ENCODE results near the gene SLC39A1. TPM values are rescaled to one million over a fixed set of nuclear protein-coding genes. Genes with fewer than 3 reads are reported as not detected.

Gene SLC39A1
- total RNA-seq, 6 donors from 2014 or later: 41.9 to 145 (median 102) TPM

DNA sequence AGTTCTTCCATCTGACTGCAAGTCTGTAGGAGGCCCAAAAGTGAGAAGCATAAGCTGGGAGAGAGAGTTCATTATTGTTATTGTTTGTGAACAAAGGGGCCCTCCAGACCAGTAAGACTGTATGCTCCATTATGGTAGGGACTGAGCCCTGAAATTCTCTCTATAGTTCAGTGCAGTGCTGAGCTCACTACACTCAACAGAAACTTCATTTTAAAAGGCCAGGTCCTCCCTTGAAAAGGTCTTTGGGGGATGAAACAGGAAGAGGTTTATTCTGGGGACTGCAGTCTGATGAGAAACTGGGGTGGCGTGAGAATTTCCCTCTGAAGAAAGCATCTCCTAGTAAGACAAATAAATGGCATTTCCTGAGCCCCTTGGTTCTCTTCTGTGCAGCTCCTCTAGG lies 35.1 kb downstream of the SLC39A1 start:
- no peak for TF ChIP-seq POLR2AphosphoS5 (IDR thresholded peaks at IDR 0.05)
- no peak for TF ChIP-seq EP300 (IDR thresholded peaks at IDR 0.05)
- no peak for TF ChIP-seq POLR2A (IDR thresholded peaks at IDR 0.05)
- TF ChIP-seq, protein P1, sequence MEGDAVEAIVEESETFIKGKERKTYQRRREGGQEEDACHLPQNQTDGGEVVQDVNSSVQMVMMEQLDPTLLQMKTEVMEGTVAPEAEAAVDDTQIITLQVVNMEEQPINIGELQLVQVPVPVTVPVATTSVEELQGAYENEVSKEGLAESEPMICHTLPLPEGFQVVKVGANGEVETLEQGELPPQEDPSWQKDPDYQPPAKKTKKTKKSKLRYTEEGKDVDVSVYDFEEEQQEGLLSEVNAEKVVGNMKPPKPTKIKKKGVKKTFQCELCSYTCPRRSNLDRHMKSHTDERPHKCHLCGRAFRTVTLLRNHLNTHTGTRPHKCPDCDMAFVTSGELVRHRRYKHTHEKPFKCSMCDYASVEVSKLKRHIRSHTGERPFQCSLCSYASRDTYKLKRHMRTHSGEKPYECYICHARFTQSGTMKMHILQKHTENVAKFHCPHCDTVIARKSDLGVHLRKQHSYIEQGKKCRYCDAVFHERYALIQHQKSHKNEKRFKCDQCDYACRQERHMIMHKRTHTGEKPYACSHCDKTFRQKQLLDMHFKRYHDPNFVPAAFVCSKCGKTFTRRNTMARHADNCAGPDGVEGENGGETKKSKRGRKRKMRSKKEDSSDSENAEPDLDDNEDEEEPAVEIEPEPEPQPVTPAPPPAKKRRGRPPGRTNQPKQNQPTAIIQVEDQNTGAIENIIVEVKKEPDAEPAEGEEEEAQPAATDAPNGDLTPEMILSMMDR (IDR thresholded peaks at IDR 0.05): no peak
- WGBS, 2 donors: 46 to 67% methylated on average over 1 of the region's 1 CpG
- H3K27ac ChIP-seq: peak overlapping the region in 1 of 4 donors; percentile 36

DNA sequence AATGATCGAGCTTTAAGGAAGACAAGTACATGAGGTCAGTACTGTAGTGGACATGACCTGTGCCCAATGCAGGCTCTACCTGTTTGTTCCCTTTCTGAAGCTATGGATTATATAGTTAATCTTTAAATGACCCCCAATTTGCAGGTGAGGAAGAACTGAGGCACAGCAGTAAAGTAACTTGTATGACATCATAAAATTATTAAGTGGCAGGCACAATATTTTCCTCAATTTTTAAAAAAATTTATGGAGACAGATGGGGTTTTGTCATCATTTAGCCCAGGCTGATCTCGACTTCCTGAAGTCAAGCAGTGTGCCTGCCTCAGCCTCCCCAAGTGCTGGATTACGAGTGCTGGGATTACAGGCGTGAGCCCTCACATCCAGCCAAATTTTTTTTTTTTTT lies 36.9 kb downstream of the SLC39A1 start:
- no peaks in the 10 kb centered on the region for H3K9me3 ChIP-seq
- no peak for ATAC-seq (ENCODE audit: low FRiP score in 2 of 2)
- peaks cover 11 to 22% (median 13%) of the 10 kb centered on the region in 4 donors for H3K4me1 ChIP-seq
- WGBS, 2 donors: 85 to 87% methylated on average over 4 of the region's 4 CpGs
- H3K27ac ChIP-seq: no peak overlapping the region
- no peaks in the 10 kb centered on the region for H3K27me3 ChIP-seq
- TF ChIP-seq, protein P1 (IDR thresholded peaks at IDR 0.05): no peak
- TF ChIP-seq EP300 (IDR thresholded peaks at IDR 0.05): no peak
- TF ChIP-seq POLR2AphosphoS5 (IDR thresholded peaks at IDR 0.05): no peak
- no peak for TF ChIP-seq POLR2A (IDR thresholded peaks at IDR 0.05)
- H3K4me3 ChIP-seq: no peak overlapping the region
- H3K36me3 ChIP-seq: peaks cover 6 to 20% (median 12%) of the 10 kb centered on the region in 4 donors
- no peak for DNase-seq

More for the DNA sequence above, 35.1 kb downstream of the SLC39A1 start:
- ATAC-seq (ENCODE audit: low FRiP score in 2 of 2) (no peak), DNase-seq (no peak)
- Histone ChIP-seq H3K4me3 (no peak overlapping the region), H3K27me3 (no peaks in the 10 kb centered on the region), H3K4me1 (peaks cover 6 to 17% (median 9%) of the 10 kb centered on the region in 4 donors), H3K9me3 (no peaks in the 10 kb centered on the region), H3K36me3 (peaks cover 14 to 38% (median 28%) of the 10 kb centered on the region in 4 donors)

DNA sequence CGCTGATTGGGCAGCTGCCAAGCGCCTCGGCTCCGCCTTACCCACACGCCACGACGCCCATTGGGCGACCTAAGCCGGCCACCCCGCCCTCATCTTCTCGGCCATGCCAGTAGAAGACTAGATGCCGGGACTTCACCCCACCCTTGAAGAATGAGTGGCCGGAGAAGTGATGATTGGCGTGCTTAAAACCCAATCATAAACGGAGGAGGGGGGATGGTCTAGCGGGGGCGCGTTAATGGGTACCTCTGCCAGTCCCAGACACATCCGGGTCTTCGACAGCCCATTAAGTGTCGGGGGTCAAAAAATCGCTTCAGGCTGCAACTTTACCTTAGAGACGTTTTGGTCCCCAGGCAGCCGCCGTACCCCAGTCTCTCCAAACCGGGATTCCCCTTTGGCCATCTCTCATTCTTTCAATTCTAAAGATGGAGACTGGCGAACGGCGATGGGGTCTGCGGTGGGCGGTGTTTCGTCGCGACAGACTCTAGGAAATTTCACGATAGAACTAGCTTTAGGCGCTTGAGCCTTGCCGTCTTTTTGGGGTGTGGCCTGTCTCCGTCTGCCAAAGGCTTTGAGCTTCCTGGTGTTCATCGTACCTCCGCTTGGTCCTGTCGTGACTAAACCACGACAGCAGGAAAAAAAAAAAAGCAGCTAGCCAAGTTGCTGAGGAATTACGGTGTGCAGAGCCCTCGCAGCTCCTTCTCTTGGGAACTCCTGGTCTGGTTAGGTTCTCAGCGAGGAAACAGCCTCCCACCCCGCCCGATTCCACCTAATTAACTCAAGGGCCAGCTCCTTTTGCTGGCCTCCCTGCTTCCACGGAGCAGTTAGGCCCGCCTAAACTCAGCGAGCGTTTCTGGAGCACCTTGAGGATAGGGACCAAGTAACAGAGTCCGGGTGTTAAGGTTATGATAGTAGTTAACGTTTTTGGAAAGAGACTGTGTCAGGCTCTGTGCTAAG lies 40.1 kb downstream of the SLC39A1 start, which contains the start of gene GATAD2B:
Gene GATAD2B, minus strand, starts transcription at position 1 of the 954 bp plus-strand sequence. CDS start 94,625 bp downstream, outside the sequence.
- peaks cover 28 to 35% (median 33%) of the 10 kb centered on the region in 4 donors for H3K4me1 ChIP-seq
- H3K4me3 ChIP-seq: peak within 1 kb of the TSS; percentile 73 to 93 (median 88)
- TF ChIP-seq POLR2A (IDR thresholded peaks at IDR 0.05) (peak in 2 of 4 donors; percentile 42 to 62), EP300 (IDR thresholded peaks at IDR 0.05) (no peak), POLR2AphosphoS5 (IDR thresholded peaks at IDR 0.05) (peak; percentile 46 to 72)
- TF ChIP-seq, protein P1 (IDR thresholded peaks at IDR 0.05): peak in 2 of 6 experiments; percentile 15 to 20
- DNase-seq (peak; percentile 98 to 100), ATAC-seq (ENCODE audit: low FRiP score in 2 of 2) (peak; percentile 98 to 99)
- no peaks in the 10 kb centered on the region for H3K9me3 ChIP-seq
- H3K27ac ChIP-seq: peak within 1 kb of the TSS; percentile 89 to 99 (median 91)
- H3K27me3 ChIP-seq: no peaks in the 10 kb centered on the region
- WGBS, 2 donors: 0% methylated on average over 40 to 46 of the region's 53 CpGs
- no peaks in the 10 kb centered on the region for H3K36me3 ChIP-seq

DNA sequence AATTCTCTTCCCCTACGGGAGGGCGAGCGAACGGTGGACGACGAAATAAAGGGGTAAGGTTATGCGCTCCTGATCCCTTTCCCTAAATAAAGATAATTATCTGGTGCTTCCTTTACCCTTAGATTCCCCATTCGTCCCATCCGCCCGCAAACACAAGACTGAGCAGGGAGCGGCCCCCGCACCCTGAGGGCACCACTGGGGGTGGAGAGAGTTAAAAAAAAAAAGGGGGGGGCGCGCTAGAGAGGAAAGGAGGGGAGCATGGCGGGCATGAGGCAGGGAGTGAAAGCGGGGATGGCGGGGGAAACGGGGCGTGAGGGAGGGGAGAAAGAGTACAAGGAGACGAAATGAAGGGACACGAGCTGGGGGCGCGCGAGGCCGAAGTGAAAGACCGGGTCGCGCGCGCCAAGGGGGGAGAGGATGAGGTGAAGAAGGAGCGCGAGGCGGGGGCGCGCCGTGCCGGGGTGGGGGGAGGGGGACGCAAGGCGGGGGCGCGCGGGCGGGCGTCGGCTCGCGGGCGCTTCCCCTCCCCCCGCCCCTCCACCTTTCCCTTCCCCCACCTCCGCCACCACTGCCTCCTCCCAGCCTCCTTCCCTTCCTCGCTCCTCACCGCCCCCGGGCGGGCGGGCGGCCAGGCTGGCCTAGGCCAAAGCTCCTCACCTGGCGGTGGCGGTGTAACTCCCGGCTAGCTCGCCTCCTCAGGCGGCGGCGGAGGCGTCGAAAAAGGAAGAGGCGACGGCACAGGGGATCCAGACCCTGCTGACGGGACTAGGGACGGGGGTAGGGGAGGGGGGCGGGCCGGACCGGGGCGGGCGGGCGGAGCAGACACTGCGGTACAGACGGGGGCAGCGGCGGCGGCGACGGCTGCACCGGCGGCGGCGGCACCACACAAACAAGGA lies 41.0 kb downstream of the SLC39A1 start:
- peak overlapping the region; percentile 89 to 99 (median 91) for H3K27ac ChIP-seq
- peak in 1 of 2 donors; percentile 54 for DNase-seq

More for the DNA sequence above, 41.0 kb downstream of the SLC39A1 start:
- Histone ChIP-seq H3K27me3 (no peaks in the 10 kb centered on the region), H3K36me3 (no peaks in the 10 kb centered on the region), H3K4me1 (peaks cover 28 to 35% (median 31%) of the 10 kb centered on the region in 4 donors), H3K4me3 (peak overlapping the region; percentile 73 to 93 (median 88)), H3K9me3 (no peaks in the 10 kb centered on the region)
- 1% methylated on average over 29 to 57 of the region's 86 CpGs for WGBS, 2 donors
- ATAC-seq (ENCODE audit: low FRiP score in 2 of 2): peak in 1 of 2 donors; percentile 22
- peak in 1 of 2 donors; percentile 67 for TF ChIP-seq POLR2AphosphoS5 (IDR thresholded peaks at IDR 0.05)
- TF ChIP-seq EP300 (IDR thresholded peaks at IDR 0.05): no peak
- TF ChIP-seq, protein P1 (IDR thresholded peaks at IDR 0.05): peak in 1 of 6 experiments; percentile 6
- TF ChIP-seq POLR2A (IDR thresholded peaks at IDR 0.05): no peak

Measured in upper lobe of left lung (tissue), 6 donors.